GM10248 (cell line): ENCODE measurements around the gene BPIFB1.

Experiments used
- CTCF ChIA-PET: fragments of 300-600 bp; sonication (Branson Sonifier 250); formaldehyde crosslinking; extraction: SDS; loops from one replicate; lab custom pipeline; 2021; ENCODE audit warnings: antibody characterized with exemption; lab: Yijun Ruan, JAX
- POLR2A ChIA-PET: fragments of 350-650 bp; sonication (Branson Sonifier 250); formaldehyde crosslinking; extraction: SDS; loops from one replicate; lab custom pipeline; 2020; ENCODE audit warnings: antibody characterized with exemption; lab: Yijun Ruan, JAX
- DNase-seq: peaks from one replicate; pipeline ENCODE4 v3.0.0; 2012; ENCODE audit errors: extremely low spot score
- CTCF ChIP-seq: IDR thresholded peaks from 2 replicates; pipeline ENCODE4 v1.5.1; 2012; ENCODE audit warnings: mild to moderate bottlenecking, low read depth; ENCODE audit errors: extremely low read depth, missing control alignments, control extremely low read depth

Gene BPIFB1

GRCh38 chr20:33251496-33251895 lies 31.5 kb upstream of the BPIFB1 start:
- no peak for TF ChIP-seq CTCF
- no peak for DNase-seq
- ChIA-PET POLR2A (no interaction called here), CTCF (no interaction called here)

DNA sequence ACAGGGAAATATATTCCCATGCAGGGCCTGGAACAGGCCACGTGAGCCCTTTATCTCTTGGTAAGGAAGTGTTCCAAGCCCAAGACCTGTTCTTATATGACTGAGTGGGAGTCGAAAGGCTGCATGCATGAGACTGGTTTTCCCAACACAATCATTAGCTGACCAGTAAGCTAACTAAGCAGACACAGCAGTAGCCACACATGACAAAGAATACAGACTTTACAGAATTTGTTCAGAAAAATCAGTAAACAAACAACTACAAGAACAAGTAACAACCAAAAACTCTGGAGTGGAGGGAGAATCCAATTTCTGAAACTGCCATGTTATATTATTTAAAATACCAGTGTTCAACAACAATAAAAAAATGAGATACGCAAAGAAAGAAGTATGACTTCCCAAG lies 30.6 kb upstream of the BPIFB1 start:
- no peak for TF ChIP-seq CTCF
- ChIA-PET CTCF (no interaction called here), POLR2A (no interaction called here)
- no peak for DNase-seq

- POLR2A ChIA-PET, result no interaction called here
- no peak for TF ChIP-seq CTCF
- no peak for DNase-seq
- CTCF ChIA-PET, result no interaction called here
Observed at GRCh38 chr20:33255005-33255404, 28.0 kb upstream of the BPIFB1 start.

DNA sequence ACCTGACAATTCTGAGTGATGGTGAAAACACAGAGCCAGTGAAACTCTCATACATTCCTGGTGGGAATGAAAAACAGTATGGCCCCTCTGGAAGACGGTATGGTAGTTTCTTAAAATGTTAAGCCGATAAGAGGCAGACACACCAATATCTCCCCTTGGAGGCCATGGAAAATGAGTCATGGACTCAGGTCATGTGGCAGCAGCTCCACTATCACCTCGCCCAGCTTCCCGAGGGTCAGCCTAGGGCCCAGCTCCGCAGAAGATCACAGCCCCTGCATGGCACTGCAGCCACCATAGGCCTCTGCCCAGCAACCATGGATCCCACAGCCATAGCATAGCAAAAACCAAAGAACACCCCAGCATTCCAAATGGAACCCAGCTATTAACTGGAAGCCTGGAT lies 25.8 kb upstream of the BPIFB1 start:
- no peak for DNase-seq
- TF ChIP-seq CTCF, result no peak
- POLR2A ChIA-PET, result no interaction called here
- CTCF ChIA-PET, result interaction anchor here (0.8 to 1.5 kb wide), 2 partner anchors 10 to 12 kb away, joined by 4 read pairs; no protein-coding TSS in a partner anchor

DNA sequence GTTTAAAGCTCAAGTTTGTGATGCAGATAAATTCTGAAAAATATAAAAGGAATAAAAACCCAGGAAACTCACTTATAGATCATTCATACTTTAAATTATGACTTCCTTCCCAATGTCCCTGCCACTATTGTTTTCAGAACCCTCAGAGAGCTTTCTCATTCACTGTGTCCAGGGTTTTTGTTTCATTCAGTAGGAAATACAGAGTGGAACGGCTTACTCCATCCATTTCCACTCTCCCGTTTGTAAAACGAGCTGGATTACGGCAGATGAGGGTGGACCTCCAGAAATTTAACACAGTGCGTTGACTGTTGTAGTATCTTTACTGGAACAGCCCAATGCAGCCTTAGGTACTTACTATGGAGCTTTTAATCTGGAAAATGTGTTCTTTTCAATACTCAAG lies 23.6 kb upstream of the BPIFB1 start:
- no peak for DNase-seq
- TF ChIP-seq CTCF, result no peak
- ChIA-PET POLR2A (no interaction called here), CTCF (interaction anchor here (1.1 kb wide), 2 partner anchors 15 to 23 kb away, joined by 3 read pairs; no protein-coding TSS in a partner anchor)

DNA sequence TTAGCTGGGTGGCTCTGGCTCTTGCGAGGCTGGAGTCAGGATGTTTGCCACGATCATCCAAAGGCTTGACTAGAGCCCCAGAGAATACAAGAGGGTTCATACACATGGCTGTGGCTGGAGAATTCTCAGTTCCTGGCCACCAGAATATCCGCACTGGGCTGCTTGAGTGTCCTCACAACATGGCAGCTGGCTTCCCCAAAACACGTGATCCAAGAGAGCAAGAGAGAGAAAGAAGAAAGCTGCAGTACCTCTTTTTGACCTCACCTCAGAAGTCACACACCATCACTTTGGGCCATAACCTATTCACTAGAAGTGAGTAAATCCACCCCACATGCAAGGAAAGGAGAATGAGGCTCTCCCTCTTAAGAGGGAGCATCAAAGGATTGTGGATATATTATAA lies 21.5 kb upstream of the BPIFB1 start:
- POLR2A ChIA-PET, result no interaction called here
- no peak for TF ChIP-seq CTCF
- CTCF ChIA-PET, result no interaction called here
- no peak for DNase-seq
